ENCODE measurements around the gene CYP11A1.

CYP11A1 gene

GRCh38 chr15:74345051-74345450 lies 22.4 kb downstream of the CYP11A1 start:
- no peaks in the 10 kb centered on the region for H3K4me1 Mint-ChIP-seq
- no peaks in the 10 kb centered on the region for H3K36me3 Mint-ChIP-seq
- H3K27me3 Mint-ChIP-seq: peaks cover 10% of the 10 kb centered on the region
- no peaks in the 10 kb centered on the region for H3K9me3 Mint-ChIP-seq
- DNase-seq (ENCODE audit: low spot score in 2 of 2) (no peak), ATAC-seq (ENCODE audit: low read depth) (no peak)
- H3K4me3 Mint-ChIP-seq: no peak overlapping the region
- no peak overlapping the region for H3K27ac Mint-ChIP-seq

GRCh38 chr15:74343797-74344127 lies 23.7 kb downstream of the CYP11A1 start:
- no peaks in the 10 kb centered on the region for H3K4me1 Mint-ChIP-seq
- no peaks in the 10 kb centered on the region for H3K36me3 Mint-ChIP-seq
- H3K4me3 Mint-ChIP-seq: no peak overlapping the region
- H3K27ac Mint-ChIP-seq: no peak overlapping the region
- no peaks in the 10 kb centered on the region for H3K9me3 Mint-ChIP-seq
- ATAC-seq (ENCODE audit: low read depth) (no peak), DNase-seq (ENCODE audit: low spot score in 2 of 2) (no peak)
- H3K27me3 Mint-ChIP-seq: peaks cover 10% of the 10 kb centered on the region

- DNase-seq (ENCODE audit: low spot score in 2 of 2) (no peak), ATAC-seq (ENCODE audit: low read depth) (no peak)
- H3K27ac Mint-ChIP-seq: no peak overlapping the region
- no peaks in the 10 kb centered on the region for H3K4me1 Mint-ChIP-seq
- H3K9me3 Mint-ChIP-seq: no peaks in the 10 kb centered on the region
- peaks cover 10% of the 10 kb centered on the region for H3K27me3 Mint-ChIP-seq
- H3K4me3 Mint-ChIP-seq: no peak overlapping the region
- no peaks in the 10 kb centered on the region for H3K36me3 Mint-ChIP-seq
Observed at GRCh38 chr15:74343127-74343796, 24.2 kb downstream of the CYP11A1 start.

- Mint-ChIP-seq H3K4me1 (no peaks in the 10 kb centered on the region), H3K27me3 (peaks cover 6% of the 10 kb centered on the region), H3K27ac (no peak overlapping the region), H3K36me3 (no peaks in the 10 kb centered on the region), H3K4me3 (no peak overlapping the region), H3K9me3 (no peaks in the 10 kb centered on the region)
- ATAC-seq (ENCODE audit: low read depth) (no peak), DNase-seq (ENCODE audit: low spot score in 2 of 2) (no peak)
Observed at GRCh38 chr15:74340150-74340549, 27.3 kb downstream of the CYP11A1 start.

DNA sequence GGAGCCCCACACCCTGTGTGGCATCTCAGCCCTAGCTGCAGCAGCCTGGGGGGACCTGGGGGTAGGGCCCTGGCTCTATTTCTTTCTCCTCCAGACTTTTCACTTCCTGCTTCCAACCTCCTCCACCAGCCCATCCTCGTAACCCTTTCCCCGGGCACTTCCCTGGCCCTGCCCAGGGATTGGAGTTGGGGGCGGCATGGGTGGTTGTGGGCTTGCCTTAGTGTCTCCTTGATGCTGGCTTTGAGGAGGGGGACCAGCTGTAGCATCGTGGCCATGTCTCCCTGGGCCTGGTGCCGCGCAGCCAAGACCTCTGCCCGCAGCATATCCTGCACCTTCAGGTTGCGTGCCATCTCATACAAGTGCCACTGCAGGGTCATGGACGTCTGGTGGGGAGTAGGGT lies 28.1 kb downstream of the CYP11A1 start:
- no peak overlapping the region for H3K27ac Mint-ChIP-seq
- no peak for DNase-seq (ENCODE audit: low spot score in 2 of 2)
- H3K36me3 Mint-ChIP-seq: no peaks in the 10 kb centered on the region
- H3K4me3 Mint-ChIP-seq: no peak overlapping the region
- H3K4me1 Mint-ChIP-seq: no peaks in the 10 kb centered on the region
- peaks cover 4% of the 10 kb centered on the region for H3K27me3 Mint-ChIP-seq
- no peak for ATAC-seq (ENCODE audit: low read depth)
- H3K9me3 Mint-ChIP-seq: no peaks in the 10 kb centered on the region

DNA sequence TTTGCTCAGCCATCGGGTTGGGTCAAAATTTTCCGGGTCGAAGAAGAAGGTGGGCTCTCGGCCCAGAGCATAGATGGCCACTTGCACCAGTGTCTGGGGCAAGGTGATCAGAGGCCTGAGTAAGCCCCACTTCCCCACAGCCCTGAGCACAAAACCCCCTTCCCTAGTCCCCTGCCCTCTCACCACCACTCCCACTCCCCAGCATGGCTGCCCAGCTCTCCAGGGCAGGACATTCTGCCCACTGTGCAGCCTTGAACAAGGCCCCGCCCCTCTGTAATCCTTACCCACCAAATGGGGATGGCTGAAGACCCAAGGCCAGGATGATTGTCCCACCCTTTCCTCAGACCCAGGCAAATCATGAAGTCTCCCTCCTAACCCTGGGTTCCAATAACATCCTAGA lies 28.8 kb downstream of the CYP11A1 start:
- H3K4me1 Mint-ChIP-seq: no peaks in the 10 kb centered on the region
- no peaks in the 10 kb centered on the region for H3K9me3 Mint-ChIP-seq
- DNase-seq (ENCODE audit: low spot score in 2 of 2): no peak
- ATAC-seq (ENCODE audit: low read depth): no peak
- no peak overlapping the region for H3K27ac Mint-ChIP-seq
- H3K36me3 Mint-ChIP-seq: no peaks in the 10 kb centered on the region
- H3K27me3 Mint-ChIP-seq: peaks cover 4% of the 10 kb centered on the region
- H3K4me3 Mint-ChIP-seq: no peak overlapping the region

DNA sequence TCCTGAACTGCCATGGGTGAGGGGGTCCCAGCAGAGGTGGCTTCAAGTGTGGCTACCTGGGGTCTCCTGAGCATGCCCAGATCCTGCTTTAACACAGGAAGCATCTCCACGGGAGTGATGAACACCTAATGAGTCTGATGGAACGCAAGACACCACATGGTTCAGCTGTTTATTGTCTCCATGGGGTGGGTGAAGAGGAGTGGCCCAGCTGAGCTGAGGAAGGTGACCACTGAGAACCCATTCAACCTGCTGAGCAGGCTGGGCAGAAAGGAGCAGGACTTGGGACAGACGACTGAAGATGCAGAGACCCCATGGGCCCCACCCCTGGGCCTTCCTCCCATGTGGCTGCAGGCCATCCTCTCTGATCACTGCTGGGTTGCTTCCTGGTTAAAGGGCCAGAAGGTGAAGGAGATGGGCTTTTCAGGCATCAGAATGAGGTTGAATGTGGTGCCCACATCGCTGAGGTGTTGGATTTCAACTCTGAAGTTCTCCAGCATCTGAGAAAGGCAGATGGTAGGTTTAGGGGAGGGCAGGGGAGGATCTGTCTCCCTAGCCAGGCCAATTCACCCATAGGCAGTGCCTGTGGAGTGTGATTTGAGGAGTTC lies 29.7 kb downstream of the CYP11A1 start:
- no peaks in the 10 kb centered on the region for H3K4me1 Mint-ChIP-seq
- DNase-seq (ENCODE audit: low spot score in 2 of 2): no peak
- H3K27ac Mint-ChIP-seq: no peak overlapping the region
- no peak for ATAC-seq (ENCODE audit: low read depth)
- H3K9me3 Mint-ChIP-seq: no peaks in the 10 kb centered on the region
- no peak overlapping the region for H3K4me3 Mint-ChIP-seq
- peaks cover 2% of the 10 kb centered on the region for H3K27me3 Mint-ChIP-seq
- no peaks in the 10 kb centered on the region for H3K36me3 Mint-ChIP-seq

GRCh38 chr15:74337146-74337545 lies 30.3 kb downstream of the CYP11A1 start:
- DNase-seq (ENCODE audit: low spot score in 2 of 2) (no peak), ATAC-seq (ENCODE audit: low read depth) (no peak)
- peaks cover 2% of the 10 kb centered on the region for H3K27me3 Mint-ChIP-seq
- no peak overlapping the region for H3K27ac Mint-ChIP-seq
- H3K4me1 Mint-ChIP-seq: no peaks in the 10 kb centered on the region
- H3K36me3 Mint-ChIP-seq: no peaks in the 10 kb centered on the region
- H3K4me3 Mint-ChIP-seq: no peak overlapping the region
- H3K9me3 Mint-ChIP-seq: no peaks in the 10 kb centered on the region

DNA sequence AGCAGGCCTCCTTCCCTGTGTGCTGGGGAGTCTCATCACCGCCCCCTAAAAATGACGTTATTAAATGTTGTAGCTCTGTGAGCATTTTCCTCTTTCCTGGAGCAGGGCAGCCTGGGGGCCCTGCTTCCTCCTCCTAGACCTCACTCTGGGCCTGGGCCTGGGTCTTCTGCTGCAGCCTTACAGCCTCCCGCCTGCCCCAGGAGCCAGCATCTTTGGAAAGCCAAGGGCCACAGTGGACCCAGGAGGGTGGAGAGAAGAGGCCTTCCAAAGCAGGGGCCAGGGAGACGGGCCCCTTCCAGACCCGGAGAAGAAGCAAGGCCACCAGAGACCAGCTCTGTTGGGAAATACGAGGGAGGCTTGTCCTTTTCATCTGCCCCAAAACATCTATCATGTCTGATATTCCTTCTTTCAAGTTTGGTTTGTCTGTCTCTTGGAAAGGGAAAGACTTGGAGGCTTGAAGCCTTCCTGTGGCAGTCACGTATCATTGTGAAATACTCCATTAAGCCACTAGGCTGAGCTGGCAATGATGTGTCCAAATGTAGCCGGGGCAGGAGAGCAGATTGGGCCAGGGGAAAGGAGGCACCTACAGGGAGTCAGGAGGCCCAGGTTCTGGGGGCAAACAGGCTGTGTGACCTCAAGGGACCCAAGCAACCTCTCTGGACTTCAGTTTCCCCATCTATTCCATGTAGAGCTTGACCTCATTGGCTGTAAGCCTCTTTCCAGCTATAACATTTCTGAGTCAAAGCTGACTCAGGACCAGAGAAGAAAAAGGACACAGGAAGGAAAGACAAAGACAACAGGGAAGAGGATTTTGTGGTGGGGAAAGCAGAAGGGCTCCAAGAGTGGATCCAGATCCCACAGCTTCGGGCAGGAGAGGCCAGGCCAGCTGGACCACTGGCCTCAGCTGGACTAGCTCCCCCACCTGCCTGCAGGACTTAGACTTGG lies 31.1 kb downstream of the CYP11A1 start:
- H3K4me1 Mint-ChIP-seq: no peaks in the 10 kb centered on the region
- ATAC-seq (ENCODE audit: low read depth) (no peak), DNase-seq (ENCODE audit: low spot score in 2 of 2) (no peak)
- no peak overlapping the region for H3K27ac Mint-ChIP-seq
- H3K27me3 Mint-ChIP-seq: peaks cover 2% of the 10 kb centered on the region
- no peaks in the 10 kb centered on the region for H3K9me3 Mint-ChIP-seq
- H3K4me3 Mint-ChIP-seq: no peak overlapping the region
- H3K36me3 Mint-ChIP-seq: no peaks in the 10 kb centered on the region

GRCh38 chr15:74335396-74335795 lies 32.0 kb downstream of the CYP11A1 start:
- H3K4me3 Mint-ChIP-seq: no peak overlapping the region
- DNase-seq (ENCODE audit: low spot score in 2 of 2) (no peak), ATAC-seq (ENCODE audit: low read depth) (no peak)
- no peaks in the 10 kb centered on the region for H3K27me3 Mint-ChIP-seq
- no peaks in the 10 kb centered on the region for H3K4me1 Mint-ChIP-seq
- no peaks in the 10 kb centered on the region for H3K9me3 Mint-ChIP-seq
- H3K27ac Mint-ChIP-seq: no peak overlapping the region
- no peaks in the 10 kb centered on the region for H3K36me3 Mint-ChIP-seq

DNA sequence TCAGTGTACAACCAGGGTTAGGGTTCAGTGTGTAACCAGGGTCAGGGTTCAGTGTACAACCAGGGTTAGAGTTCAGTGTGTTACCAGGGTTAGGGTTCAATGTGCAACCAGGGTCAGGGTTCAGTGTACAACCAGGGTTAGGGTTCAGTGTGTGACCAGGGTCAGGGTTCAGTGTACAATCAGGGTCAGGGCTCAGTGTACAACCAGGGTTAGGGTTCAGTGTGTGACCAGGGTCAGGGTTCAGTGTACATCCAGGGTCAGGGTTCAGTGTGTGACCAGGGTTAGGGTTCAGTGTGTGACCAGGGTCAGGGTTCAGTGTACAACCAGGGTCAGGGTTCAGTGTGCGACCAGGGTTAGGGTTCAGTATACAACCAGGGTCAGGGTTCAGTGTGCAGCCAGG lies 33.3 kb downstream of the CYP11A1 start:
- no peaks in the 10 kb centered on the region for H3K4me1 Mint-ChIP-seq
- no peaks in the 10 kb centered on the region for H3K9me3 Mint-ChIP-seq
- no peaks in the 10 kb centered on the region for H3K27me3 Mint-ChIP-seq
- H3K27ac Mint-ChIP-seq: no peak overlapping the region
- H3K36me3 Mint-ChIP-seq: no peaks in the 10 kb centered on the region
- no peak overlapping the region for H3K4me3 Mint-ChIP-seq
- no peak for DNase-seq (ENCODE audit: low spot score in 2 of 2)
- no peak for ATAC-seq (ENCODE audit: low read depth)

DNA sequence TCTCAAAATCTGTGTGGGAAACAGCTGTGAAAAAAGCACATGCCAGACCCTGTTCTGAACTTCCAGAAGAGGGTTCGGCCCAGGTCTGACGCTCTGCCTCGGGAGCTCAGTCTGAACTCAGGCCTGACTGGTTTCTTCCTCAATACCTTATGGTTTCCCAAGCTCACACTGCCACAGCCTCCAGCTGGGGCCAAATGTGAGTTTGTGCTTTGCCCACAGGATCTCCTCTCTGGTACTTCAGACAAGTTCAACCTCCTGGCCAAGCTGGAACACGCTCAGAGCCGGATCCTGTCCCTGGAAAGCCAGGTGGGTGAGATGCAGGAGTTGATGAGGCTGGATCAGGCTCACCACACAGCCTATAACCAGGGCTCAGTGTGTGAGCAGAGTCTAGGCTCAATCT lies 33.8 kb downstream of the CYP11A1 start:
- no peak overlapping the region for H3K27ac Mint-ChIP-seq
- no peak overlapping the region for H3K4me3 Mint-ChIP-seq
- DNase-seq (ENCODE audit: low spot score in 2 of 2) (no peak), ATAC-seq (ENCODE audit: low read depth) (no peak)
- H3K9me3 Mint-ChIP-seq: no peaks in the 10 kb centered on the region
- peaks cover 3% of the 10 kb centered on the region for H3K4me1 Mint-ChIP-seq
- H3K27me3 Mint-ChIP-seq: no peaks in the 10 kb centered on the region
- H3K36me3 Mint-ChIP-seq: no peaks in the 10 kb centered on the region

DNA sequence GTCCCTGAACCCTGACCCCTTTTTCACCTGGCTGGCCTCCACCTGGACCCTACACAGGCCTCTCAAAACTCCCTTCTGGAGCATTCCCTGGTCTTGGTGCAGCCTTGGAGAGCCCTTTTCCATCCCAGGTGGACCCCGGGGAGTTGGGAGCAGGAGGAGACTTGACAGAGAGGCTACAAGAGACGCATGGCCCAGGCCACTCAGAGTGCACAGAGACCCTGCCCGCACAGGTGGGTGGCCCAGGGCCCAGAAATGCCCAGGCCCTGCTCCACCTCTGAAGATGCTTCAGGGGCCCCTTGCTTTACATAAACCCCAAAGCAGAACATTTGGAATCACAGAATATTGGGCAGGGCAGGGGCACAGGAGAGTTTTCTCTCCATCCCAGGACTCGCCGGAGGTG lies 34.4 kb downstream of the CYP11A1 start:
- no peak overlapping the region for H3K4me3 Mint-ChIP-seq
- no peak for ATAC-seq (ENCODE audit: low read depth)
- H3K36me3 Mint-ChIP-seq: no peaks in the 10 kb centered on the region
- no peaks in the 10 kb centered on the region for H3K27me3 Mint-ChIP-seq
- peaks cover 6% of the 10 kb centered on the region for H3K4me1 Mint-ChIP-seq
- no peak for DNase-seq (ENCODE audit: low spot score in 2 of 2)
- H3K27ac Mint-ChIP-seq: no peak overlapping the region
- H3K9me3 Mint-ChIP-seq: no peaks in the 10 kb centered on the region

GRCh38 chr15:74332611-74333010 lies 34.8 kb downstream of the CYP11A1 start:
- no peaks in the 10 kb centered on the region for H3K36me3 Mint-ChIP-seq
- no peak overlapping the region for H3K4me3 Mint-ChIP-seq
- peaks cover 8% of the 10 kb centered on the region for H3K4me1 Mint-ChIP-seq
- H3K27me3 Mint-ChIP-seq: no peaks in the 10 kb centered on the region
- no peak for DNase-seq (ENCODE audit: low spot score in 2 of 2)
- no peaks in the 10 kb centered on the region for H3K9me3 Mint-ChIP-seq
- H3K27ac Mint-ChIP-seq: no peak overlapping the region
- no peak for ATAC-seq (ENCODE audit: low read depth)

All from memory B cell (primary cell).